Lower leg skin (tissue), 4 donors: ENCODE data around the gene STK35. TPM values are rescaled to one million over a fixed set of nuclear protein-coding genes. Genes with fewer than 3 reads are reported as not detected.

ENCODE experiments used
- DNase-seq, 2 donors: peaks; one replicate each; pipeline ENCODE4 v3.0.0-alpha.2; 2019; ENCODE audit warnings: low spot score in 2 of 2
- H3K4me3 ChIP-seq: fragments of 200-600 bp; sonication (generic); 2 replicates; pipeline ENCODE4 v1.5.1; 2017; ENCODE audit warnings: mild to moderate bottlenecking, low read depth; ENCODE audit not compliant: poor library complexity, severe bottlenecking
- CTCF ChIP-seq, 3 donors: fragments of 450-650 bp; IDR thresholded peaks; one replicate each; pipeline ENCODE4 v1.5.1; 2016; ENCODE audit warnings: antibody characterized with exemption in 3 of 3, mild to moderate bottlenecking in 3 of 3, moderate library complexity in 2 of 3
- POLR2A ChIP-seq, 2 donors: fragments of 450-650 bp; IDR thresholded peaks; one replicate each; pipeline ENCODE4 v1.6.1; 2016 to 2017; ENCODE audit warnings: antibody characterized with exemption in 2 of 2, mild to moderate bottlenecking in 1 of 2, moderate library complexity in 1 of 2
- WGBS, 2 donors: methylation state at CpG; one replicate each; pipeline ENCODE4 v1.1.5; 2018; 5-methylcytosine and 5-hydroxymethylcytosine counted together
- intact Hi-C: fragments of 100-400 bp; cut with DNase I; formaldehyde crosslinking; loops from one replicate; pipeline ENCODE4 v1.15.0; 2023; ENCODE audit warnings: low total_unique reads
- total RNA-seq, 4 donors: library from RNA; depleted of rRNA; stranded (reverse); fragments of >200 nt; gene quantifications; one replicate each; pipeline ENCODE4 v1.1.0, GENCODE V29; 2016

Gene STK35
- total RNA-seq, 4 donors from 2014 or later: 16.2 to 28.8 (median 21.5) TPM

- intact Hi-C loops: no loop called here
- 47 to 55% methylated on average over 7 of the region's 7 CpGs for WGBS, 2 donors
- peak in 1 of 2 donors; percentile 76 for DNase-seq
- TF ChIP-seq CTCF (IDR thresholded peaks at IDR 0.05) (no peak), POLR2A (IDR thresholded peaks at IDR 0.05) (no peak)
- no peak overlapping the region for H3K4me3 ChIP-seq
Measured at GRCh38 chr20:2125474-2126112, 24.0 kb downstream of the STK35 start.

- DNase-seq: no peak
- intact Hi-C loops: no loop called here
- no peak for TF ChIP-seq POLR2A (IDR thresholded peaks at IDR 0.05)
- no peak for TF ChIP-seq CTCF (IDR thresholded peaks at IDR 0.05)
- no peak overlapping the region for H3K4me3 ChIP-seq
- WGBS, 2 donors: 23 to 43% methylated on average over 1 of the region's 1 CpG
Measured at GRCh38 chr20:2127238-2127637, 25.6 kb downstream of the STK35 start.

- TF ChIP-seq POLR2A (IDR thresholded peaks at IDR 0.05) (no peak), CTCF (IDR thresholded peaks at IDR 0.05) (no peak)
- WGBS, 2 donors: 82 to 84% methylated on average over 6 of the region's 6 CpGs
- DNase-seq: no peak
- intact Hi-C loops: no loop called here
- H3K4me3 ChIP-seq: no peak overlapping the region
Measured at GRCh38 chr20:2128542-2128941, 26.9 kb downstream of the STK35 start.

GRCh38 chr20:2130062-2130591, 28.5 kb downstream of the STK35 start:
- WGBS, 2 donors: 82 to 89% methylated on average over 15 of the region's 15 CpGs
- no peak for DNase-seq
- TF ChIP-seq POLR2A (IDR thresholded peaks at IDR 0.05) (no peak), CTCF (IDR thresholded peaks at IDR 0.05) (no peak)
- no peak overlapping the region for H3K4me3 ChIP-seq
- intact Hi-C loops: no loop called here

- no peak for DNase-seq
- H3K4me3 ChIP-seq: no peak overlapping the region
- TF ChIP-seq POLR2A (IDR thresholded peaks at IDR 0.05): no peak
- no peak for TF ChIP-seq CTCF (IDR thresholded peaks at IDR 0.05)
- 87 to 92% methylated on average over 9 of the region's 9 CpGs for WGBS, 2 donors
- intact Hi-C loops: no loop called here
Measured at GRCh38 chr20:2130683-2131082, 29.1 kb downstream of the STK35 start.

GRCh38 chr20:2131366-2131765, 29.7 kb downstream of the STK35 start:
- DNase-seq: no peak
- intact Hi-C loops: no loop called here
- no peak for TF ChIP-seq POLR2A (IDR thresholded peaks at IDR 0.05)
- TF ChIP-seq CTCF (IDR thresholded peaks at IDR 0.05): no peak
- H3K4me3 ChIP-seq: no peak overlapping the region
- WGBS, 2 donors: 92 to 97% methylated on average over 3 of the region's 3 CpGs
